HCT116 (cell line): ENCODE data around the gene TNFSF9.

ENCODE experiments used
- EGR1 ChIP-seq: IDR thresholded peaks from 2 replicates; pipeline ENCODE4 v1.6.1; 2012; ENCODE audit warnings: low read depth
- ELF1 ChIP-seq: IDR thresholded peaks from 2 replicates; pipeline ENCODE4 v1.6.1; 2012; ENCODE audit warnings: low read depth, borderline replicate concordance
- POLR2A ChIP-seq: IDR thresholded peaks from 2 replicates; pipeline ENCODE4 v1.7.0; 2011; ENCODE audit warnings: borderline replicate concordance; ENCODE audit not compliant: insufficient read depth, insufficient read length; ENCODE audit errors: extremely low read depth
- YY1 ChIP-seq: IDR thresholded peaks from 2 replicates; pipeline ENCODE4 v1.6.1; 2011; ENCODE audit warnings: low read length, low read depth, moderate library complexity, mild to moderate bottlenecking; ENCODE audit not compliant: insufficient replicate concordance; ENCODE audit errors: extremely low read depth
- ZNF274 ChIP-seq: fragments of 200-500 bp; sonication (Bioruptor generic); IDR thresholded peaks from 2 replicates; pipeline ENCODE4 v1.6.1; 2014; ENCODE audit warnings: mild to moderate bottlenecking, low read depth, low read length, inconsistent platforms
- TF ChIP-seq, protein P1 (sequence below), 3 experiments: fragments of 200-600 bp in 1 of 3; sonication (generic) in 1 of 3; IDR thresholded peaks in 2 of 3; conservative IDR thresholded peaks in 1 of 3; 2 replicates each; pipeline ENCODE4 v1.5.1; 2012 to 2017; ENCODE audit warnings: low read depth in 2 of 3, low read length in 2 of 3, antibody characterized with exemption in 1 of 3, borderline replicate concordance in 1 of 3, control low read depth in 1 of 3, mild to moderate bottlenecking in 1 of 3, mixed read lengths in 1 of 3, mixed run types in 1 of 3, moderate library complexity in 1 of 3; ENCODE audit not compliant: insufficient read depth in 1 of 3
- TF ChIP-seq, protein P2 (sequence below): IDR thresholded peaks from 2 replicates; pipeline ENCODE4 v1.6.1; 2012; ENCODE audit warnings: low read depth

DNA sequence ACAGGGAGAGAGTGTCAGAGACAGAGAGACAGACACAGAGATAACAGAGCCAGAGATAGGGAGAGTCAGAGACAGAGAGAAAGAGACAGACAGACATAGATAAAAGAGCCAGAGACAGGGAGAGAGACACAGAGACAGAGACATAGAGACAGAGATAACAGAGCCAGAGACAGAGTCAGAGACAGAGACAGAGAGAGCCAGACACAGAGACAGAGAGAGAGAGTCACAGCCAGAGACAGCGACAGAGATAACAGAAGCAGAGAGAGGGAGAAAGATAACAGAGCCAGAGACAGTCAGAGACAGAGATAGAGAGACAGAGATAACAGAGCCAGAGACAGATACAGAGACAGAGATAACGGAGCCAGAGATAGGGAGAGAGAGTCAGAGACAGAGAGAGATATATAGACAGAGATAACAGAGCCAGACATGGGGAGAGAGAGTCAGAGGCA lies 865 bp upstream of the TNFSF9 start:
- TF ChIP-seq, protein P1, sequence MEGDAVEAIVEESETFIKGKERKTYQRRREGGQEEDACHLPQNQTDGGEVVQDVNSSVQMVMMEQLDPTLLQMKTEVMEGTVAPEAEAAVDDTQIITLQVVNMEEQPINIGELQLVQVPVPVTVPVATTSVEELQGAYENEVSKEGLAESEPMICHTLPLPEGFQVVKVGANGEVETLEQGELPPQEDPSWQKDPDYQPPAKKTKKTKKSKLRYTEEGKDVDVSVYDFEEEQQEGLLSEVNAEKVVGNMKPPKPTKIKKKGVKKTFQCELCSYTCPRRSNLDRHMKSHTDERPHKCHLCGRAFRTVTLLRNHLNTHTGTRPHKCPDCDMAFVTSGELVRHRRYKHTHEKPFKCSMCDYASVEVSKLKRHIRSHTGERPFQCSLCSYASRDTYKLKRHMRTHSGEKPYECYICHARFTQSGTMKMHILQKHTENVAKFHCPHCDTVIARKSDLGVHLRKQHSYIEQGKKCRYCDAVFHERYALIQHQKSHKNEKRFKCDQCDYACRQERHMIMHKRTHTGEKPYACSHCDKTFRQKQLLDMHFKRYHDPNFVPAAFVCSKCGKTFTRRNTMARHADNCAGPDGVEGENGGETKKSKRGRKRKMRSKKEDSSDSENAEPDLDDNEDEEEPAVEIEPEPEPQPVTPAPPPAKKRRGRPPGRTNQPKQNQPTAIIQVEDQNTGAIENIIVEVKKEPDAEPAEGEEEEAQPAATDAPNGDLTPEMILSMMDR (IDR thresholded peaks at IDR 0.05 in 2 of 3, conservative IDR thresholded peaks at IDR 0.05 in 1 of 3; ENCODE audit: borderline replicate concordance in 1 of 3, insufficient read depth in 1 of 3, low read depth in 2 of 3, low read length in 2 of 3) = no peak
- TF ChIP-seq YY1 (no peak), EGR1 (no peak), POLR2A (no peak), ZNF274 (no peak), ELF1 (no peak)
- TF ChIP-seq, protein P2, sequence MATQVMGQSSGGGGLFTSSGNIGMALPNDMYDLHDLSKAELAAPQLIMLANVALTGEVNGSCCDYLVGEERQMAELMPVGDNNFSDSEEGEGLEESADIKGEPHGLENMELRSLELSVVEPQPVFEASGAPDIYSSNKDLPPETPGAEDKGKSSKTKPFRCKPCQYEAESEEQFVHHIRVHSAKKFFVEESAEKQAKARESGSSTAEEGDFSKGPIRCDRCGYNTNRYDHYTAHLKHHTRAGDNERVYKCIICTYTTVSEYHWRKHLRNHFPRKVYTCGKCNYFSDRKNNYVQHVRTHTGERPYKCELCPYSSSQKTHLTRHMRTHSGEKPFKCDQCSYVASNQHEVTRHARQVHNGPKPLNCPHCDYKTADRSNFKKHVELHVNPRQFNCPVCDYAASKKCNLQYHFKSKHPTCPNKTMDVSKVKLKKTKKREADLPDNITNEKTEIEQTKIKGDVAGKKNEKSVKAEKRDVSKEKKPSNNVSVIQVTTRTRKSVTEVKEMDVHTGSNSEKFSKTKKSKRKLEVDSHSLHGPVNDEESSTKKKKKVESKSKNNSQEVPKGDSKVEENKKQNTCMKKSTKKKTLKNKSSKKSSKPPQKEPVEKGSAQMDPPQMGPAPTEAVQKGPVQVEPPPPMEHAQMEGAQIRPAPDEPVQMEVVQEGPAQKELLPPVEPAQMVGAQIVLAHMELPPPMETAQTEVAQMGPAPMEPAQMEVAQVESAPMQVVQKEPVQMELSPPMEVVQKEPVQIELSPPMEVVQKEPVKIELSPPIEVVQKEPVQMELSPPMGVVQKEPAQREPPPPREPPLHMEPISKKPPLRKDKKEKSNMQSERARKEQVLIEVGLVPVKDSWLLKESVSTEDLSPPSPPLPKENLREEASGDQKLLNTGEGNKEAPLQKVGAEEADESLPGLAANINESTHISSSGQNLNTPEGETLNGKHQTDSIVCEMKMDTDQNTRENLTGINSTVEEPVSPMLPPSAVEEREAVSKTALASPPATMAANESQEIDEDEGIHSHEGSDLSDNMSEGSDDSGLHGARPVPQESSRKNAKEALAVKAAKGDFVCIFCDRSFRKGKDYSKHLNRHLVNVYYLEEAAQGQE = no peak
